Activated CD4-positive, CD25-positive, alpha-beta regulatory T cell treated with anti-CD3 and anti-CD28 coated beads, Interleukin-2, amount 50 U/mL, for 72 hours (primary cell): ENCODE data around the gene CACNA2D1.
"Not testable (repeated sequence)": the region's sequence is repeated elsewhere in the genome, so short reads cannot be mapped to it uniquely, and the experiment has no call there.

Experiments
- DNase-seq: peaks from one replicate; pipeline ENCODE4 v3.0.0; 2021

The CACNA2D1 gene

GRCh38 chr7:82021036-82021435 lies 422.5 kb downstream of the CACNA2D1 start:
- DNase-seq = no peak

- no peak for DNase-seq
Measured at GRCh38 chr7:82019551-82020475, 423.8 kb downstream of the CACNA2D1 start.

- no peak for DNase-seq
Measured at GRCh38 chr7:82018226-82018625, 425.4 kb downstream of the CACNA2D1 start.

GRCh38 chr7:82017334-82017943 lies 426.1 kb downstream of the CACNA2D1 start:
- DNase-seq = no peak

GRCh38 chr7:82015751-82016150 lies 427.8 kb downstream of the CACNA2D1 start:
- DNase-seq = no peak

- DNase-seq = not testable (repeated sequence)
Measured at GRCh38 chr7:82014574-82014973, 429.0 kb downstream of the CACNA2D1 start.

GRCh38 chr7:82012453-82012852 lies 431.1 kb downstream of the CACNA2D1 start:
- no peak for DNase-seq

- DNase-seq = no peak
Measured at GRCh38 chr7:82010416-82010815, 433.2 kb downstream of the CACNA2D1 start.

GRCh38 chr7:82007315-82007714 lies 436.3 kb downstream of the CACNA2D1 start:
- DNase-seq = no peak

GRCh38 chr7:82005056-82005455 lies 438.5 kb downstream of the CACNA2D1 start:
- no peak for DNase-seq

GRCh38 chr7:81993186-81993585 lies 450.4 kb downstream of the CACNA2D1 start:
- DNase-seq = no peak

GRCh38 chr7:81990395-81990794 lies 453.2 kb downstream of the CACNA2D1 start:
- DNase-seq = no peak

GRCh38 chr7:81986723-81987470 lies 456.7 kb downstream of the CACNA2D1 start:
- no peak for DNase-seq

- DNase-seq = no peak
Measured at GRCh38 chr7:81983406-81983805, 460.2 kb downstream of the CACNA2D1 start.

- DNase-seq = no peak
Measured at GRCh38 chr7:81973117-81973516, 470.5 kb downstream of the CACNA2D1 start.

- no peak for DNase-seq
Measured at GRCh38 chr7:81960026-81960425, 483.6 kb downstream of the CACNA2D1 start.

- no peak for DNase-seq
Measured at GRCh38 chr7:81957517-81957916, 486.1 kb downstream of the CACNA2D1 start.

GRCh38 chr7:81956520-81956919 lies 487.1 kb downstream of the CACNA2D1 start:
- DNase-seq = no peak

GRCh38 chr7:81949306-81949705 lies 494.3 kb downstream of the CACNA2D1 start:
- no peak for DNase-seq

- no peak for DNase-seq
Measured at GRCh38 chr7:81944058-81944457, 499.5 kb downstream of the CACNA2D1 start.

GRCh38 chr7:81937091-81937490 lies 506.5 kb downstream of the CACNA2D1 start:
- DNase-seq = no peak

GRCh38 chr7:81934596-81935301 lies 508.8 kb downstream of the CACNA2D1 start:
- DNase-seq = no peak

GRCh38 chr7:81932936-81933335 lies 510.6 kb downstream of the CACNA2D1 start:
- no peak for DNase-seq
